Measurements from ENCODE around the gene SLC25A51.

DNA sequence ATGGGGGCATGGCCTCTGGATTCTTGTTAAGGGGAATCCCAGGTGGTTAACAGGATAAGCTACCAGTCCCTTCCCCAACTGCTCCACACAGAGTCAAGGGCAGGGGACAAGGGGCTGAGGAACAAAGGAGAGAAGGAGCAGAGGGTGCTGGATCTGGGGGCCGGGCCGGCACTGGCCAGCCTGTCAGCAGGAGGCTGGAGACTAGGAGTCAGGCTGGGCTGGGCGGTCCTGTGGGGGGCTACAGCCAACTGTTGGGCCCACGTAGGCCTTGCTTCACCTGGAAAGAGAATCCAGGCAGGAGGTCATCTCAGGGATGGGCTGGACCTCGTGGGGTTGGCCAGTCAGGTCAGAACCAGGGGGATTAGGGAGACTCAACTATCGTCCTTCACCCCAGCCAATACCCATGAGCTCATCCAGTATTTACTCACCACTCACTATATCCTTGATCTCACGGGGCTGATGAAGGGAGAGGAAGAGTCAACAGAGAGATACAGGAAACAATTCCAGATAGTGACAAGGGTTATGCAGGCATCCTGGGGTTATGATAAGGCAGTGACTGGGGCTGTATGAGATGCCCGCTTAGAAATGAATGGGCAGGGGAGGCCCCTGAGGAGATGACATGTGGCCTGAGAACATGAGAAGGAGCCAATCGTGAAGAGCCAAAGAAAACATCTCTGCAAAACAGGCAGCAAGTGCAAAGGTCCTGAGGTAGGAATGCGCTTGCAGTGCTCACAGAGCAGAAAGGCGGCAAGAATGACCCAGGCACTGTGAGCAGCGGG, 47.9 kb upstream of the SLC25A51 start:
- no peak for TF ChIP-seq CTCF (conservative IDR thresholded peaks at IDR 0.05; ENCODE audit: low read length)
- no peak for TF ChIP-seq EZH2phosphoT487 (IDR thresholded peaks at IDR 0.05; ENCODE audit: borderline replicate concordance, low read depth, low read length)
